HepG2 (cell line): ENCODE results near the gene MDP1. TPM values are rescaled to one million over a fixed set of nuclear protein-coding genes. Genes with fewer than 3 reads are reported as not detected.

Source experiments
- ATF6 ChIP-seq: sonication (generic); formaldehyde crosslinking; conservative IDR thresholded peaks from 2 replicates; pipeline ENCODE4 v1.4.0; 2020; ENCODE audit warnings: missing genetic modification reagents
- ATF7-NPFF ChIP-seq: sonication (generic); formaldehyde crosslinking; IDR thresholded peaks from 2 replicates; pipeline ENCODE4 v1.8.1; 2023; ENCODE audit warnings: mild to moderate bottlenecking, low read depth, missing genetic modification reagents, moderate library complexity
- DBP ChIP-seq: sonication (generic); formaldehyde crosslinking; IDR thresholded peaks from 2 replicates; pipeline ENCODE4 v1.4.0; 2020; ENCODE audit warnings: missing genetic modification reagents; ENCODE audit errors: not compliant biosample characterization
- DMAP1 ChIP-seq: IDR thresholded peaks from 2 replicates; pipeline ENCODE4 v1.6.1; 2016
- E2F2 ChIP-seq: sonication (generic); formaldehyde crosslinking; IDR thresholded peaks from 2 replicates; pipeline ENCODE4 v1.4.0; 2020; ENCODE audit warnings: missing genetic modification reagents, borderline replicate concordance
- FOXO4 ChIP-seq: sonication (generic); formaldehyde crosslinking; conservative IDR thresholded peaks from 2 replicates; pipeline ENCODE4 v1.8.1; 2023; ENCODE audit warnings: missing genetic modification reagents
- HIC2 ChIP-seq: sonication (generic); formaldehyde crosslinking; IDR thresholded peaks from 2 replicates; pipeline ENCODE4 v1.9.0; 2022; ENCODE audit warnings: low read depth, missing genetic modification reagents
- IKZF1 ChIP-seq: fragments of 450-650 bp; IDR thresholded peaks from 2 replicates; pipeline ENCODE4 v1.7.1; 2016
- MEIS2 ChIP-seq: sonication (generic); formaldehyde crosslinking; IDR thresholded peaks from 2 replicates; pipeline ENCODE4 v1.9.0; 2021; ENCODE audit warnings: mild to moderate bottlenecking, missing genetic modification reagents
- MLLT10 ChIP-seq: sonication (generic); formaldehyde crosslinking; IDR thresholded peaks from 2 replicates; pipeline ENCODE4 v1.4.0; 2020; ENCODE audit warnings: missing genetic modification reagents
- MXD1 ChIP-seq: sonication (generic); formaldehyde crosslinking; IDR thresholded peaks from 2 replicates; pipeline ENCODE4 v1.4.0; 2020; ENCODE audit warnings: mild to moderate bottlenecking, missing genetic modification reagents
- NCOA2 ChIP-seq: sonication (generic); formaldehyde crosslinking; IDR thresholded peaks from 2 replicates; pipeline ENCODE4 v1.8.0; 2022; ENCODE audit warnings: inconsistent platforms
- NR2F1 ChIP-seq, 2 experiments: fragments of 450-650 bp in 1 of 2; formaldehyde crosslinking in 1 of 2; IDR thresholded peaks; 2 replicates each; pipeline versions ENCODE4 v1.5.0 to v1.6.1; 2016 to 2020; ENCODE audit warnings: mild to moderate bottlenecking in 1 of 2, missing compliant biosample characterization in 1 of 2, missing genetic modification reagents in 1 of 2, moderate library complexity in 1 of 2
- SKI ChIP-seq: fragments of 450-650 bp; IDR thresholded peaks from one replicate; pipeline ENCODE4 v1.6.1; 2018; ENCODE audit warnings: mild to moderate bottlenecking; ENCODE audit not compliant: partially characterized antibody
- SOX5 ChIP-seq: IDR thresholded peaks from 2 replicates; pipeline ENCODE4 v1.6.1; 2016; ENCODE audit warnings: borderline replicate concordance
- SRF ChIP-seq: IDR thresholded peaks from 2 replicates; pipeline ENCODE4 v1.6.1; 2011; ENCODE audit warnings: mild to moderate bottlenecking, low read depth, low read length, moderate library complexity
- TEAD3 ChIP-seq: optimal IDR thresholded peaks from 2 replicates; pipeline ENCODE3; 2016; ENCODE audit warnings: borderline replicate concordance
- ZBTB7A ChIP-seq: sonication (generic); formaldehyde crosslinking; IDR thresholded peaks from 2 replicates; pipeline ENCODE4 v1.8.0; 2022; ENCODE audit warnings: mild to moderate bottlenecking, missing genetic modification reagents
- ZFP41 ChIP-seq: sonication (generic); formaldehyde crosslinking; IDR thresholded peaks from 2 replicates; pipeline ENCODE4 v1.4.0; 2020; ENCODE audit warnings: mild to moderate bottlenecking, missing genetic modification reagents, borderline replicate concordance
- ZNF17 ChIP-seq: sonication (generic); formaldehyde crosslinking; IDR thresholded peaks from 2 replicates; pipeline ENCODE4 v1.5.0; 2020; ENCODE audit warnings: mild to moderate bottlenecking, missing genetic modification reagents
- ZNF205 ChIP-seq: IDR thresholded peaks from 2 replicates; pipeline ENCODE4 v1.6.1; 2018; ENCODE audit warnings: missing biosample characterization, missing genetic modification reagents
- ZNF552 ChIP-seq: sonication (generic); formaldehyde crosslinking; IDR thresholded peaks from 2 replicates; pipeline ENCODE4 v1.9.0; 2022; ENCODE audit warnings: missing genetic modification reagents, mild to moderate bottlenecking, borderline replicate concordance
- polyA plus RNA-seq, 8 experiments: library from polyadenylated mRNA; depleted of rRNA in 3 of 8; stranded (reverse) in 7 of 8; unstranded in 1 of 8; fragments of >200 nt; fragmentation: Illumina TruSeq in 4 of 8; extraction: Trizol in 4 of 8; gene quantifications; 2 replicates each; pipeline versions ENCODE4 v1.2.1 to v1.2.3, GENCODE V29; 2011 to 2016; ENCODE audit warnings: low read depth in 4 of 8, missing spikeins in 1 of 8, mixed read lengths in 1 of 8; ENCODE audit not compliant: insufficient read depth in 1 of 8
- total RNA-seq, 5 experiments: library from RNA; depleted of rRNA; stranded (reverse); fragments of >200 nt; fragmentation: Illumina TruSeq; extraction: Trizol; gene quantifications; 2 replicates each; pipeline ENCODE4 v1.2.3, GENCODE V29; 2016; ENCODE audit warnings: low read depth in 1 of 5

Gene MDP1
- total and polyA plus RNA-seq, 2 of the 13 experiments (the other 11 are each of a cell fraction or from before 2014, with no cell fraction given), result 44.1 to 48.7 TPM

- TF ChIP-seq FOXO4 (CRISPR knock-in tag) (no peak; the same call in 1 of the 2 replicates), E2F2 (CRISPR knock-in tag) (peak; percentile 82; the same call in 1 of the 2 replicates), ZNF205 (CRISPR knock-in tag) (peak; percentile 93), MLLT10 (CRISPR knock-in tag) (peak; percentile 75), ATF7-NPFF (CRISPR knock-in tag) (peak; percentile 98), TEAD3 (peak; percentile 92), DBP (CRISPR knock-in tag) (peak; percentile 98), ZBTB7A (peak; percentile 95), ATF6 (CRISPR knock-in tag) (no peak; the same call in 1 of the 2 replicates), MXD1 (peak; percentile 98), ZNF17 (no peak), SKI (peak; percentile 65), SRF (peak; percentile 66; the same call in 1 of the 2 replicates), NR2F1 (CRISPR knock-in tag; IDR thresholded peaks at IDR 0.05) (0 out of 4 replicates have a peak, but pooled peaks have one; percentile 5 to 11), SOX5 (CRISPR knock-in tag) (peak; percentile 55), DMAP1 (CRISPR knock-in tag) (peak; percentile 100), HIC2 (CRISPR knock-in tag) (peak; percentile 56), ZNF552 (CRISPR knock-in tag) (peak; percentile 98), IKZF1 (no peak), MEIS2 (peak; percentile 97), NCOA2 (CRISPR knock-in tag) (peak; percentile 74; the same call in 1 of the 2 replicates), ZFP41 (CRISPR knock-in tag) (peak; percentile 99)
Observed at GRCh38 chr14:24195186-24196070, 20.4 kb downstream of the MDP1 start, which contains the start of gene TM9SF1 (continued).
